ENCODE data around the gene PANX2. TPM values are rescaled to one million over a fixed set of nuclear protein-coding genes. Genes with fewer than 3 reads are reported as not detected.

Gene PANX2
- total and polyA plus RNA-seq, 7 donors: 0.17 to 3.0 (median 0.36) TPM; not detected in 2

- TF ChIP-seq POLR2AphosphoS5 (IDR thresholded peaks at IDR 0.05) (peak in 2 of 4 donors; percentile 11 to 19), EP300 (IDR thresholded peaks at IDR 0.05) (no peak)
- Histone ChIP-seq H3K4me3 (peak overlapping the region; percentile 42 to 89 (median 84)), H3K27ac (peak overlapping the region; percentile 79 to 89 (median 86)), H3K36me3 (peaks cover 0 to 39% (median 6%) of the 10 kb centered on the region in 4 donors), H3K27me3 (no peaks in the 10 kb centered on the region), H3K9me3 (no peaks in the 10 kb centered on the region), H3K4me1 (peaks cover 0 to 32% (median 24%) of the 10 kb centered on the region in 4 donors)
- 14 to 27% methylated on average over 34 of the region's 34 CpGs for WGBS, 2 donors
- intact Hi-C loops (cut with DNase I): loop anchor here (2.0 to 10.0 kb wide), 4 partner anchors 15 to 415 kb away; partner anchors contain the start of genes TRABD and ZBED4
- no peak for DNase-seq
Observed at GRCh38 chr22:50199829-50200460, 29.4 kb downstream of the PANX2 start.

GRCh38 chr22:50200461-50201190, 30.1 kb downstream of the PANX2 start, which contains the start of gene SELENOO:
Gene SELENOO (plus strand): TSS chr22:50201011. CDS start chr22:50201037, 26 bp downstream.
- Histone ChIP-seq H3K4me1 (peaks cover 0 to 32% (median 24%) of the 10 kb centered on the region in 4 donors), H3K9me3 (no peaks in the 10 kb centered on the region), H3K27ac (peak within 1 kb of the TSS; percentile 79 to 89 (median 86)), H3K27me3 (no peaks in the 10 kb centered on the region), H3K36me3 (peaks cover 0 to 35% (median 4%) of the 10 kb centered on the region in 4 donors), H3K4me3 (peak within 1 kb of the TSS; percentile 42 to 89 (median 84))
- DNase-seq: peak; percentile 95
- 0% methylated on average over 105 of the region's 105 CpGs for WGBS, 2 donors
- intact Hi-C loops (cut with DNase I): loop anchor here (2.0 to 10.0 kb wide), 3 partner anchors 16 to 416 kb away; partner anchors contain the start of gene TRABD
- no peak for TF ChIP-seq EP300 (IDR thresholded peaks at IDR 0.05)
- peak; percentile 24 to 52 for TF ChIP-seq POLR2A (IDR thresholded peaks at IDR 0.05)
- TF ChIP-seq POLR2AphosphoS5 (IDR thresholded peaks at IDR 0.05): peak; percentile 75 to 95 (median 90)
- TF ChIP-seq, protein P1, sequence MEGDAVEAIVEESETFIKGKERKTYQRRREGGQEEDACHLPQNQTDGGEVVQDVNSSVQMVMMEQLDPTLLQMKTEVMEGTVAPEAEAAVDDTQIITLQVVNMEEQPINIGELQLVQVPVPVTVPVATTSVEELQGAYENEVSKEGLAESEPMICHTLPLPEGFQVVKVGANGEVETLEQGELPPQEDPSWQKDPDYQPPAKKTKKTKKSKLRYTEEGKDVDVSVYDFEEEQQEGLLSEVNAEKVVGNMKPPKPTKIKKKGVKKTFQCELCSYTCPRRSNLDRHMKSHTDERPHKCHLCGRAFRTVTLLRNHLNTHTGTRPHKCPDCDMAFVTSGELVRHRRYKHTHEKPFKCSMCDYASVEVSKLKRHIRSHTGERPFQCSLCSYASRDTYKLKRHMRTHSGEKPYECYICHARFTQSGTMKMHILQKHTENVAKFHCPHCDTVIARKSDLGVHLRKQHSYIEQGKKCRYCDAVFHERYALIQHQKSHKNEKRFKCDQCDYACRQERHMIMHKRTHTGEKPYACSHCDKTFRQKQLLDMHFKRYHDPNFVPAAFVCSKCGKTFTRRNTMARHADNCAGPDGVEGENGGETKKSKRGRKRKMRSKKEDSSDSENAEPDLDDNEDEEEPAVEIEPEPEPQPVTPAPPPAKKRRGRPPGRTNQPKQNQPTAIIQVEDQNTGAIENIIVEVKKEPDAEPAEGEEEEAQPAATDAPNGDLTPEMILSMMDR (IDR thresholded peaks at IDR 0.05): no peak

- no peak for DNase-seq
- peak overlapping the region; percentile 42 to 89 (median 84) for H3K4me3 ChIP-seq
- peak overlapping the region; percentile 79 to 89 (median 86) for H3K27ac ChIP-seq
- peaks cover 0 to 37% (median 26%) of the 10 kb centered on the region in 4 donors for H3K4me1 ChIP-seq
- H3K27me3 ChIP-seq: no peaks in the 10 kb centered on the region
- no peaks in the 10 kb centered on the region for H3K9me3 ChIP-seq
- intact Hi-C loops (cut with DNase I): loop anchor here (2.0 to 10.0 kb wide), 3 partner anchors 17 to 417 kb away; partner anchors contain the start of gene TRABD
- 1% methylated on average over 115 of the region's 115 CpGs for whole genome bisulfite sequencing, 2 donors
- TF ChIP-seq EP300 (IDR thresholded peaks at IDR 0.05) (no peak), POLR2AphosphoS5 (IDR thresholded peaks at IDR 0.05) (no peak), POLR2A (IDR thresholded peaks at IDR 0.05) (no peak)
- TF ChIP-seq, protein P1 (IDR thresholded peaks at IDR 0.05): no peak
- H3K36me3 ChIP-seq: peaks cover 0 to 39% (median 6%) of the 10 kb centered on the region in 4 donors
Observed at GRCh38 chr22:50201191-50202129, 30.9 kb downstream of the PANX2 start.

GRCh38 chr22:50202130-50202666, 31.7 kb downstream of the PANX2 start:
- H3K4me3 ChIP-seq: peak overlapping the region; percentile 42 to 89 (median 84)
- no peaks in the 10 kb centered on the region for H3K9me3 ChIP-seq
- no peak for DNase-seq
- WGBS, 2 donors: 48 to 64% methylated on average over 13 of the region's 13 CpGs
- peaks cover 0 to 41% (median 8%) of the 10 kb centered on the region in 4 donors for H3K36me3 ChIP-seq
- peaks cover 0 to 41% (median 29%) of the 10 kb centered on the region in 4 donors for H3K4me1 ChIP-seq
- intact Hi-C loops (cut with DNase I): loop anchor here (5.0 to 10.0 kb wide), 2 partner anchors 270 to 417 kb away; no protein-coding TSS in a partner anchor
- TF ChIP-seq POLR2AphosphoS5 (IDR thresholded peaks at IDR 0.05) (no peak), POLR2A (IDR thresholded peaks at IDR 0.05) (no peak), EP300 (IDR thresholded peaks at IDR 0.05) (no peak)
- TF ChIP-seq, protein P1 (IDR thresholded peaks at IDR 0.05): no peak
- no peak overlapping the region for H3K27ac ChIP-seq
- no peaks in the 10 kb centered on the region for H3K27me3 ChIP-seq

All from sigmoid colon (tissue), 7 donors.